A673 (cell line): ENCODE data around the gene CCDC174.

Experiments
- CTCF ChIP-seq: fragments of 300-800, 200-600 bp; sonication (generic); conservative IDR thresholded peaks from 2 replicates; pipeline ENCODE4 v1.5.1; 2017; ENCODE audit warnings: low read depth, mild to moderate bottlenecking, antibody characterized with exemption, low read length, moderate library complexity, mixed read lengths
- EZH2 ChIP-seq: fragments of 200-600 bp; sonication (generic); IDR thresholded peaks from 2 replicates; pipeline ENCODE4 v1.6.1; 2017; ENCODE audit warnings: borderline replicate concordance, low read depth, mild to moderate bottlenecking, mixed read lengths, antibody characterized with exemption, low read length; ENCODE audit not compliant: poor library complexity, severe bottlenecking

GRCh38 chr3:14636496-14637087 lies 15.0 kb upstream of the CCDC174 start:
- TF ChIP-seq EZH2 (no peak), CTCF (no peak)
